HEK293 (cell line): ENCODE measurements around the gene KRTAP5-8.
"Not testable (repeated sequence)": the region's sequence is repeated elsewhere in the genome, so short reads cannot be mapped to it uniquely, and the experiment has no call there.

Experiments
- CTCF ChIA-PET: fragments of 350-600 bp; formaldehyde crosslinking; extraction: SDS; loops from one replicate; lab custom pipeline; 2021; ENCODE audit warnings: antibody characterized with exemption; lab: Yijun Ruan, JAX
- POLR2A ChIA-PET: fragments of 300-600 bp; formaldehyde crosslinking; extraction: SDS; loops from one replicate; lab custom pipeline; 2020; ENCODE audit warnings: antibody characterized with exemption, inconsistent platforms; lab: Yijun Ruan, JAX
- H3K27ac ChIP-seq: fragments of 200-500 bp; sonication (Bioruptor generic); 2 replicates; pipeline ENCODE4 v1.5.1; 2014; ENCODE audit warnings: low read depth, low read length, control low read depth, inconsistent platforms; ENCODE audit errors: extremely low read depth
- H3K36me3 ChIP-seq, 2 experiments: fragments of 200-500 bp in 1 of 2; sonication (Bioruptor generic) in 1 of 2; 1 replicate in 1 of 2; 2 replicates in 1 of 2; pipeline ENCODE4 v1.5.1; 2014 to 2017; ENCODE audit warnings: inconsistent platforms in 2 of 2, low read length in 2 of 2; ENCODE audit not compliant: control insufficient read depth in 2 of 2, insufficient read depth in 1 of 2
- H3K4me1 ChIP-seq: fragments of 200-500 bp; sonication (Bioruptor generic); 2 replicates; pipeline ENCODE4 v1.5.1; 2014; ENCODE audit warnings: mild to moderate bottlenecking, low read length, inconsistent platforms; ENCODE audit not compliant: control insufficient read depth, insufficient read depth
- H3K4me3 ChIP-seq: 2 replicates; pipeline ENCODE4 v1.5.1; 2011; ENCODE audit warnings: low read depth, mild to moderate bottlenecking, control low read depth, low read length, moderate library complexity
- H3K9me3 ChIP-seq: fragments of 200-500 bp; sonication (Bioruptor generic); 2 replicates; pipeline ENCODE4 v1.5.1; 2014; ENCODE audit warnings: low read depth, low read length, inconsistent platforms; ENCODE audit not compliant: control insufficient read depth, insufficient read depth
- SALL2 ChIP-seq: fragments of 450-650 bp; formaldehyde crosslinking; IDR thresholded peaks from 2 replicates; pipeline ENCODE4 v1.5.0; 2017; ENCODE audit warnings: missing biosample characterization, mild to moderate bottlenecking, missing genetic modification characterization, borderline replicate concordance
- YY1 ChIP-seq: fragments of 450-650 bp; formaldehyde crosslinking; IDR thresholded peaks from 2 replicates; pipeline ENCODE4 v1.5.1; 2018; ENCODE audit warnings: missing biosample characterization, missing genetic modification characterization
- ZNF239 ChIP-seq: fragments of 450-650 bp; formaldehyde crosslinking; IDR thresholded peaks from 2 replicates; pipeline ENCODE4 v1.5.1; 2016; ENCODE audit warnings: missing biosample characterization, missing genetic modification characterization
- ZNF423 ChIP-seq: fragments of 450-650 bp; formaldehyde crosslinking; IDR thresholded peaks from 2 replicates; pipeline ENCODE4 v1.5.1; 2016; ENCODE audit warnings: missing biosample characterization, missing genetic modification characterization
- ZNF701 ChIP-seq: fragments of 450-650 bp; formaldehyde crosslinking; IDR thresholded peaks from 2 replicates; pipeline ENCODE4 v1.5.1; 2016; ENCODE audit warnings: missing biosample characterization, missing genetic modification characterization
- ZNF747 ChIP-seq: fragments of 450-650 bp; formaldehyde crosslinking; IDR thresholded peaks from 2 replicates; pipeline ENCODE4 v1.5.1; 2016; ENCODE audit warnings: missing biosample characterization, missing genetic modification characterization
- TF ChIP-seq, protein P1 (sequence below): fragments of 450-650 bp; formaldehyde crosslinking; IDR thresholded peaks from 2 replicates; pipeline ENCODE4 v1.5.1; 2017; ENCODE audit warnings: missing biosample characterization, missing genetic modification characterization
- TF ChIP-seq, protein P2 (sequence below): fragments of 450-650 bp; formaldehyde crosslinking; IDR thresholded peaks from 2 replicates; pipeline ENCODE4 v1.5.1; 2016; ENCODE audit warnings: missing biosample characterization, missing genetic modification characterization

Gene KRTAP5-8

DNA sequence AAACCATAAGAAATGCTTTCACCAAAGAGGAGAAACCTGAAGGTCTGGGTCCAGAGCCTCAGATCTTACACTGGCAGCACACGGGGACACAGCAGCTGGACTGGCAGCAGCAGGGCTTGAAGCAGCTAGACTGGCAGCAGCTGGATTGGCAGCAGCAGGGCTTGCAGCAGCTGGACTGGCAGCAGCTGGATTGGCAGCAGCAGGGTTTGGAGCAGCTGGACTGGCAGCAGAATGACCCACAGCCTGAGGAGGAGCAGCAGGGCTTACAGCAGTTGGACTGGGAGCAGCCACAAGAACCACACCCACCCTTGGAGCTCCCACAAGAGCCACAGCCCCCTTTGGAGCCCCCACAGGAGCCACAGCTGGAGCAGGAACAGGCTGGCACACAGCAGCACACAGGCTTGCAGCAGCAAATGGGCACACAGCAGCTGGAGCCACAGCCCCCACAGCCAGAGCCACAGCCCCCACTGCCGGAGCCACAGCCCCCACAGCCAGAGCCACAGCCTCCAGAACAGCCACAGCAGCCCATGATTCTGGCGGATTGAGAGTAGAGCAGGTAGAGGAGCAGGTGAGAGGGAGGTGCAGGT is 44.6 kb downstream of the KRTAP5-8 start, which contains the start of gene KRTAP5-11:
Gene KRTAP5-11 (minus strand): TSS at position 567 of the 587 bp plus-strand sequence. CDS start 38 bp downstream, at position 529.
- Histone ChIP-seq H3K36me3 (no peaks in the 10 kb centered on the region), H3K4me3 (no peak within 1 kb of the TSS), H3K9me3 (no peaks in the 10 kb centered on the region), H3K4me1 (no peaks in the 10 kb centered on the region), H3K27ac (no peak within 1 kb of the TSS)
- TF ChIP-seq ZNF423 (tag by site-specific recombination): no peak
- TF ChIP-seq ZNF701 (tag by site-specific recombination): no peak
- TF ChIP-seq, protein P1, sequence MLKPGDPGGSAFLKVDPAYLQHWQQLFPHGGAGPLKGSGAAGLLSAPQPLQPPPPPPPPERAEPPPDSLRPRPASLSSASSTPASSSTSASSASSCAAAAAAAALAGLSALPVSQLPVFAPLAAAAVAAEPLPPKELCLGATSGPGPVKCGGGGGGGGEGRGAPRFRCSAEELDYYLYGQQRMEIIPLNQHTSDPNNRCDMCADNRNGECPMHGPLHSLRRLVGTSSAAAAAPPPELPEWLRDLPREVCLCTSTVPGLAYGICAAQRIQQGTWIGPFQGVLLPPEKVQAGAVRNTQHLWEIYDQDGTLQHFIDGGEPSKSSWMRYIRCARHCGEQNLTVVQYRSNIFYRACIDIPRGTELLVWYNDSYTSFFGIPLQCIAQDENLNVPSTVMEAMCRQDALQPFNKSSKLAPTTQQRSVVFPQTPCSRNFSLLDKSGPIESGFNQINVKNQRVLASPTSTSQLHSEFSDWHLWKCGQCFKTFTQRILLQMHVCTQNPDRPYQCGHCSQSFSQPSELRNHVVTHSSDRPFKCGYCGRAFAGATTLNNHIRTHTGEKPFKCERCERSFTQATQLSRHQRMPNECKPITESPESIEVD (tag by site-specific recombination): no peak
- TF ChIP-seq, protein P2, sequence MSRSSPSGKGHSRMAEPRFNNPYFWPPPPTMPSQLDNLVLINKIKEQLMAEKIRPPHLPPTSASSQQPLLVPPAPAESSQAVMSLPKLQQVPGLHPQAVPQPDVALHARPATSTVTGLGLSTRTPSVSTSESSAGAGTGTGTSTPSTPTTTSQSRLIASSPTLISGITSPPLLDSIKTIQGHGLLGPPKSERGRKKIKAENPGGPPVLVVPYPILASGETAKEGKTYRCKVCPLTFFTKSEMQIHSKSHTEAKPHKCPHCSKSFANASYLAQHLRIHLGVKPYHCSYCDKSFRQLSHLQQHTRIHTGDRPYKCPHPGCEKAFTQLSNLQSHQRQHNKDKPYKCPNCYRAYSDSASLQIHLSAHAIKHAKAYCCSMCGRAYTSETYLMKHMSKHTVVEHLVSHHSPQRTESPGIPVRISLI (tag by site-specific recombination): no peak
- no peak for TF ChIP-seq YY1 (tag by site-specific recombination)
- TF ChIP-seq ZNF239 (tag by site-specific recombination): no peak
- TF ChIP-seq SALL2 (tag by site-specific recombination): no peak
- TF ChIP-seq ZNF747 (tag by site-specific recombination): no peak
- ChIA-PET CTCF (interaction anchor here (0.6 to 1.2 kb wide), 4 partner anchors 8 to 831 kb away, joined by 3 to 4 read pairs (median 3); no protein-coding TSS in a partner anchor), POLR2A (no interaction called here)

DNA sequence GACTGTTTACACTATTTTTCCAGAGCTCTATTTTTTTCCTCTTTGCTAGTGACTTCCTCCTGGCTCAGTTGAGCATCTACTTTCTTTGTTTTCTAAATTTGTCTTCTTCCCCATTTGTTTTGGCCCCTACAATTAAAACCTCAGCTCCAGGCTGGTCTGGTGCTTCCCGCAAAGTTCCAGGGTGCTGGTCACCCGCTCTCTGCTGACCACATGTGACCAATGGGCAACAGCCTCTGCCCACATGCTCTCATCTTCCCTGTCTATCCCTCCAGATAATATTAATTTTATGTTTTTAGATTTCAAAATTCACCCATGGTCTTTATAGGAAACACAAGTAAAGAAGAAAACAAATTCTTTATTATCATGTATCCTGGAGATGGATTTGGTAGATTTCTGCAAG is 45.1 kb downstream of the KRTAP5-8 start:
- H3K4me3 ChIP-seq, H3K4me1 ChIP-seq, H3K9me3 ChIP-seq, H3K36me3 ChIP-seq, H3K27ac ChIP-seq, POLR2A ChIA-PET: not testable (repeated sequence)
- CTCF ChIA-PET: interaction anchor here (0.6 kb wide), 1 partner anchor 9 kb away, joined by 3 read pairs; no protein-coding TSS in a partner anchor

DNA sequence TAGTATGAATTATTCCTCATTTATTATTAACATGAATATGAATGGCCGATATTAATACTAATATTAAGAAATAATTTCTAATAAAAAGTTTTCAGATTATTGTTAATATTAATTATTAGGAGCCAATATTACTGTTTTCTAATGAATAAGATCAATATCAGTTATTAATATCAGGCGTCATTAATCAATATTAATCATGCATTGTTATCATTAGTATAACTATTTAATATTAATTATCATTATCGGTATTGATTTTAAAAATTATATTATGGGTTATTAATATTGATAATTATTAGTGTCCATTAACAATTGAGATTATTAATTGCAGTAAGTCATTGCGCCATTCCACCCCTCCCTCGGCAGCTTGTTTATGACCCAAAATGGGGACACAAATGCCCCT is 47.8 kb downstream of the KRTAP5-8 start:
- H3K36me3 ChIP-seq, POLR2A ChIA-PET, H3K27ac ChIP-seq, H3K4me1 ChIP-seq, H3K9me3 ChIP-seq, CTCF ChIA-PET, H3K4me3 ChIP-seq: not testable (repeated sequence)

DNA sequence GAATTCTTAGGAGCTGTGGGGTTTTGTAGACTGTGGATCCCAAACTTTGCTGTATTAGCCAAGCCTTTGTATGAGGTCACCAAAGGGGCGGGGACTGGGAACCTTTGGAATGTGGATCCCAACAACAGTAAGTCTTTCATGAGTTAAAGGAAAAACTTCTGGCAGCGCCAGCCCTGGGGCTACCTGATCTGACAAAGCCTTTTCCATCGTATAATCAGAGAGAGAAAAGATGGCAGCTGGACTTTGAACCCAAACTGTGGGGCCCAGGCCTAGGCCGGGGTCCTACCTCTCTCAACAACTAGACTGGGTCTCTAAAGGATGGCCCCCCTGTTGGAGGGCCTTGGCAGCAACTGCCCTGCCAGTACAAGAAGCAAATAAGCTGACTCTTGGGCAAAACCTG is 50.5 kb downstream of the KRTAP5-8 start:
- H3K27ac ChIP-seq, H3K4me3 ChIP-seq, H3K36me3 ChIP-seq, POLR2A ChIA-PET, CTCF ChIA-PET, H3K9me3 ChIP-seq, H3K4me1 ChIP-seq: not testable (repeated sequence)
